ENCODE measurements around the gene ANKH. TPM values are rescaled to one million over a fixed set of nuclear protein-coding genes. Genes with fewer than 3 reads are reported as not detected.

The ANKH gene
- total and polyA plus RNA-seq, 8 donors, result 3.6 to 115 (median 14.3) TPM

DNA sequence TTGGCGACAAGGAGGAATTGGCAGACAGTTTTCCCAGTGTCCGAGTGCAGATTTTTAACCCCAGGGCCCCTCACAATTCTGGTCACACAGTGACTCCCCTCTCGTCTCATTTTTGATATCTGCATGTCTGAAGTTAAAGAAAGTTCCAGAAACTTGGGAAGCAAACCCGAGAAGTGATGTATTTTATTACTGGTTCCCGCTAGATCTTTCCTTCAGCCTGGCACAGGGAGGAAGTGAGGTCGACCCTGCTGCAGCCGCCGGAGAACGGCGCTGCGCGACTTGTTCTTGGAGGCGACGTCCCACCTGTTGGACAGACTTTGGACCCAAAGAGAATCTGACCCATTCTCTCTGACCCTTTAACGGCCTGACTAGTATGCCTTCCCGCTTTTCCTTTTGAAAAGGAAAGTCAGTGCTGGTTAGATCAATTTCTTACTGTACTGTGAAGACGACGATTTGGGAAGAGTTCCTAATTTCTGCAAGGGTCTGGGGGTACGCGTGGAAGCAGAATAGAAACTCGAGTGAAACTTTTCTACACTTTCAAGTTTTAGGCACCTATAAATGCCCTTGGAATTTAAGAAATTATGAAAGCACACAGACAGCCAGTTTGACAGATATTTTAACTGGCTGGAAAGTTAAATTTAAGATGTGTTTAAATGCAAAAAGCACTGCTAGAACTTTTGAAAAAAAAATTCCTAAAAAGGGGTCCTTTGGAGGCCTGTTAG, 206.3 kb downstream of the ANKH start:
- peak in 1 of 3 donors; percentile 28 for TF ChIP-seq POLR2AphosphoS5 (IDR thresholded peaks at IDR 0.05)
- TF ChIP-seq, protein P1, sequence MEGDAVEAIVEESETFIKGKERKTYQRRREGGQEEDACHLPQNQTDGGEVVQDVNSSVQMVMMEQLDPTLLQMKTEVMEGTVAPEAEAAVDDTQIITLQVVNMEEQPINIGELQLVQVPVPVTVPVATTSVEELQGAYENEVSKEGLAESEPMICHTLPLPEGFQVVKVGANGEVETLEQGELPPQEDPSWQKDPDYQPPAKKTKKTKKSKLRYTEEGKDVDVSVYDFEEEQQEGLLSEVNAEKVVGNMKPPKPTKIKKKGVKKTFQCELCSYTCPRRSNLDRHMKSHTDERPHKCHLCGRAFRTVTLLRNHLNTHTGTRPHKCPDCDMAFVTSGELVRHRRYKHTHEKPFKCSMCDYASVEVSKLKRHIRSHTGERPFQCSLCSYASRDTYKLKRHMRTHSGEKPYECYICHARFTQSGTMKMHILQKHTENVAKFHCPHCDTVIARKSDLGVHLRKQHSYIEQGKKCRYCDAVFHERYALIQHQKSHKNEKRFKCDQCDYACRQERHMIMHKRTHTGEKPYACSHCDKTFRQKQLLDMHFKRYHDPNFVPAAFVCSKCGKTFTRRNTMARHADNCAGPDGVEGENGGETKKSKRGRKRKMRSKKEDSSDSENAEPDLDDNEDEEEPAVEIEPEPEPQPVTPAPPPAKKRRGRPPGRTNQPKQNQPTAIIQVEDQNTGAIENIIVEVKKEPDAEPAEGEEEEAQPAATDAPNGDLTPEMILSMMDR (IDR thresholded peaks at IDR 0.05), result no peak
- TF ChIP-seq EP300 (IDR thresholded peaks at IDR 0.05), result no peak
- TF ChIP-seq POLR2A (IDR thresholded peaks at IDR 0.05), result no peak
- 1 to 2% (median 2%) methylated on average over 21 of the region's 21 CpGs for WGBS, 5 donors
- H3K4me1 ChIP-seq, result peaks cover 19 to 61% (median 40%) of the 10 kb centered on the region in 4 donors
- no peaks in the 10 kb centered on the region for H3K36me3 ChIP-seq
- H3K4me3 ChIP-seq, result peak overlapping the region; percentile 63 to 80 (median 72)
- intact Hi-C loops (cut with DNase I; ENCODE audit: low total_unique reads), result no loop called here
- no peaks in the 10 kb centered on the region for H3K27me3 ChIP-seq
- H3K9me3 ChIP-seq, result no peaks in the 10 kb centered on the region
- DNase-seq, result peak; percentile 45 to 80
- H3K27ac ChIP-seq, result peak overlapping the region; percentile 88 to 99 (median 95)

DNA sequence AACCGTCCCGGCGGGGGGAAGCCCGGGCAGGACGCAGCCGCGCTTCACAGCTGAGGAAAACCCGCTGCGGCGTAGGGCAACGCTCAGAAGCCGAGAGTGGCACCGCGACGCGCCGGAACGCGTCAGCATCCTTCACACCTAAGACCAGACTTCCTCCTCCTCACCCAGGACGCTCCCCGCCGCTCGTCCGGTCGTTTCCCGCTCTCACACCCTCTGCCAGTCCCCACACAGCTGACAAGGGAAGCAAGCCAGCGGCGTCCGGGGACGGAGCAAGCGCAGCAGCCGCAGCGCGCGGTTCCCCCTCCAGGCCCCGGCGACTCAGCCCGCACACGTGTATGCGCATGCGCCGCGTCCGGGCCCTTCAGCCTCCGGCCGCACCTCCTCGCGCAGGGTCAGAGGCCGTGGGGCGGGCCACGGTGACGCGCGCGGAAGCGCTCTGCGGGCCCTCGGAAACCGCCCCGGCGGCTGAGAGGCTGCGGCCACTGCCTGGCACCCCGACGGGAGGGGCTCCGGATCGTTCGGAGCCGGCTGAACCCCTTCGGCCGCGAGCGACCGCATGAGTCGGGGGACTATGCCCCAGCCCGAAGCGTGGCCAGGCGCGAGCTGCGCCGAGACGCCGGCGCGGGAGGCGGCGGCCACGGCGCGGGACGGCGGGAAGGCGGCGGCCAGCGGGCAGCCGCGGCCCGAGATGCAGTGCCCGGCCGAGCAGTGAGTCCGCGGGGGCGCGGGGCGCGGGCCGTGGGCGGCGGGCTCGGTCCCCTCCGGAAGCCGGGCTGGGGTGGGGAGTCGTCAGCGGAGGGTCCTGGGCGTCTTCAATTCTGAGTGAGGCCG, 207.1 kb downstream of the ANKH start, which contains the start of gene OTULIN:
OTULIN (plus strand) TSS at position 449 of the 831 bp plus-strand sequence; CDS start at position 557, 108 bp downstream.
- H3K4me1 ChIP-seq, result peaks cover 16 to 53% (median 39%) of the 10 kb centered on the region in 4 donors
- intact Hi-C loops (cut with DNase I; ENCODE audit: low total_unique reads), result no loop called here
- WGBS, 5 donors, result 0 to 3% (median 0%) methylated on average over 21 to 115 of the region's 115 CpGs
- H3K27me3 ChIP-seq, result no peaks in the 10 kb centered on the region
- TF ChIP-seq EP300 (IDR thresholded peaks at IDR 0.05), result no peak
- TF ChIP-seq POLR2AphosphoS5 (IDR thresholded peaks at IDR 0.05), result peak in 2 of 3 donors; percentile 91 to 95
- TF ChIP-seq, protein P1 (IDR thresholded peaks at IDR 0.05), result no peak
- TF ChIP-seq POLR2A (IDR thresholded peaks at IDR 0.05), result peak in 1 of 4 donors; percentile 80
- H3K27ac ChIP-seq, result peak within 1 kb of the TSS; percentile 88 to 99 (median 95)
- no peaks in the 10 kb centered on the region for H3K36me3 ChIP-seq
- peak within 1 kb of the TSS; percentile 63 to 80 (median 72) for H3K4me3 ChIP-seq
- peak; percentile 90 to 98 for DNase-seq
- H3K9me3 ChIP-seq, result no peaks in the 10 kb centered on the region

DNA sequence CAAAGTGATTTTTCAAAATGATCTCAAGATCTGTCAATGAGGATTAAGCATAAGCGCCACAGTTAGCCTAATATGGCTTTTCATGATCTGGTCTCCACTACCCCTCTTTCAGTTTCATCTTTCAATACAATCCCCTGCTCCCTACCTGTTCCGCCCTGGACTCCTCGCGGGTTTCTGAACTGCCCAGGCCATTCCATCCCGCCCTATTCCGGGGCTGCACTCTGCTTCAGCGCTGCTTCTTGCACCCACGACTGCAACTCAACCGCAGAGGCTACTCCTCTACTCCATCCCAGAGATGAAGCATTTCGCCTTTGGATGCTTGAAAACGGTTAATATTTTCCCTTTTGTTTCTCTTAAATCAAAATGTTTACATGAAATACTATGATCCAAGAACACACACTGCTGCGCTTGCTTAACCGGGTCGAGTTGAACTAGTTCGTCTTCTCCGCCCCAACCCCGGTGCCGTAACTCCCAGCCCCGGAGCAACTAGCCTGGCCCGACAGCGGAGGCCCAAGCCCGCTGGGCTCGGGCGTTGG, 207.8 kb downstream of the ANKH start:
- WGBS, 5 donors, result 1 to 2% (median 1%) methylated on average over 22 to 24 of the region's 24 CpGs
- H3K27ac ChIP-seq, result peak overlapping the region; percentile 88 to 99 (median 95)
- H3K36me3 ChIP-seq, result no peaks in the 10 kb centered on the region
- DNase-seq, result peak in 1 of 2 donors; percentile 60
- H3K4me1 ChIP-seq, result peaks cover 15 to 48% (median 39%) of the 10 kb centered on the region in 4 donors
- H3K27me3 ChIP-seq, result no peaks in the 10 kb centered on the region
- H3K9me3 ChIP-seq, result no peaks in the 10 kb centered on the region
- TF ChIP-seq EP300 (IDR thresholded peaks at IDR 0.05), result no peak
- TF ChIP-seq POLR2AphosphoS5 (IDR thresholded peaks at IDR 0.05), result no peak
- TF ChIP-seq, protein P1 (IDR thresholded peaks at IDR 0.05), result no peak
- intact Hi-C loops (cut with DNase I; ENCODE audit: low total_unique reads), result no loop called here
- peak overlapping the region; percentile 63 to 80 (median 72) for H3K4me3 ChIP-seq

DNA sequence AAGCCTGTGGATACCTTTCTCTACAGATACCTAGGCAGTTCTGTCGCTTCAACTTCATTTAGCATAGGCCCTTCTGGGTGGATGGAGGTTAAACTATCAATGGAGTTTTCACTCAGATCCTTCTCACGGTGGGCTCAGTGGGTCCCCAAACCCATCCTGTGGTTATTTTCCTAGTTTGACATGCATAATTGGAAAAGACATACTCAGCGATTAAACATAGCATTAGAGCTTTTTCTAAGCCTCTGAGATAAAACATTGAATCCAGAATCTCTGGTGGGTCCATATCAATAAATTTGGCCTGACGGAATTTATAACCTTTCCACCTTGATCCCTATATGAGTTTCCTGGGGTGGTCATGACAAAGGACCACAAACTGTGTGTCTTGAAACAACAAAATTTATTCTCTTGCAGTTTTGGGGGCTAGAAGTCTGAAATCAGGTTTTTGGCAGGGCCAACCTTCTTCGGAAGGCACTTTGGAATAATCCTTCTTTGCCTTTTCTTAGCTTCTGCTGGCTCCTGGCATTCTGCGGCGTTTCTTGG, 208.8 kb downstream of the ANKH start:
- Histone ChIP-seq H3K4me1 (peaks cover 15 to 39% (median 33%) of the 10 kb centered on the region in 4 donors), H3K36me3 (no peaks in the 10 kb centered on the region), H3K27ac (no peak overlapping the region), H3K27me3 (no peaks in the 10 kb centered on the region), H3K4me3 (no peak overlapping the region), H3K9me3 (no peaks in the 10 kb centered on the region)
- TF ChIP-seq, protein P1 (IDR thresholded peaks at IDR 0.05), result no peak
- TF ChIP-seq EP300 (IDR thresholded peaks at IDR 0.05), result no peak
- no peak for TF ChIP-seq POLR2A (IDR thresholded peaks at IDR 0.05)
- TF ChIP-seq POLR2AphosphoS5 (IDR thresholded peaks at IDR 0.05), result no peak
- WGBS, 5 donors, result 95 to 99% (median 97%) methylated on average over 7 of the region's 7 CpGs
- intact Hi-C loops (cut with DNase I; ENCODE audit: low total_unique reads), result no loop called here
- DNase-seq, result no peak
